Adrenal gland (tissue), 5 donors: ENCODE results near the gene MYO1B.

Source experiments
- CTCF ChIP-seq, 6 experiments: fragments of 450-650 bp in 4 of 6; fragments of 200-600 bp in 2 of 6; sonication (generic) in 1 of 6; IDR thresholded peaks; 1 replicate in 5 of 6; 2 replicates in 1 of 6; pipeline versions ENCODE4 v1.5.1 to v1.8.0; 2016 to 2021; ENCODE audit warnings: antibody characterized with exemption in 6 of 6, mild to moderate bottlenecking in 2 of 6, moderate library complexity in 1 of 6
- POLR2A ChIP-seq, 2 donors: fragments of 450-650 bp; IDR thresholded peaks; one replicate each; pipeline ENCODE4 v1.6.1; 2017; ENCODE audit warnings: antibody characterized with exemption in 2 of 2, mild to moderate bottlenecking in 2 of 2, moderate library complexity in 1 of 2
- donor health status: DM: no; HTN: no; CAD: no.

- no peak for TF ChIP-seq CTCF (IDR thresholded peaks at IDR 0.05)
- TF ChIP-seq POLR2A (IDR thresholded peaks at IDR 0.05): no peak
Observed at GRCh38 chr2:191465766-191466420, 220.7 kb downstream of the MYO1B start.
